ENCODE measurements around the gene FHOD3.
"Not testable (repeated sequence)": the region's sequence is repeated elsewhere in the genome, so short reads cannot be mapped to it uniquely, and the experiment has no call there.

DNA sequence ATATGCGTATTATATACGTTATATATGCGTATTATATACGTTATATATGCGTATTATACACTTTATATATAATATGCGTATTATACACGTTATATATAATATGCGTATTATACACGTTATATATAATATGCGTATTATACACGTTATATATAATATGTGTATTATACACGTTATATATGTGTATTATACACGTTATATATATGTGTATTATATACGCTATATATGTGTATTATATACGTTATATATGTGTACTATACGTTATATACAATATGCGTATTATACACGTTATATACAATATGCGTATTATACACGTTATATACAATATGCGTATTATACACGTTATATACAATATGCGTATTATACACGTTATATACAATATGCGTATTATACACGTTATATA, 465.5 kb downstream of the FHOD3 start:
- TF ChIP-seq, protein P1, sequence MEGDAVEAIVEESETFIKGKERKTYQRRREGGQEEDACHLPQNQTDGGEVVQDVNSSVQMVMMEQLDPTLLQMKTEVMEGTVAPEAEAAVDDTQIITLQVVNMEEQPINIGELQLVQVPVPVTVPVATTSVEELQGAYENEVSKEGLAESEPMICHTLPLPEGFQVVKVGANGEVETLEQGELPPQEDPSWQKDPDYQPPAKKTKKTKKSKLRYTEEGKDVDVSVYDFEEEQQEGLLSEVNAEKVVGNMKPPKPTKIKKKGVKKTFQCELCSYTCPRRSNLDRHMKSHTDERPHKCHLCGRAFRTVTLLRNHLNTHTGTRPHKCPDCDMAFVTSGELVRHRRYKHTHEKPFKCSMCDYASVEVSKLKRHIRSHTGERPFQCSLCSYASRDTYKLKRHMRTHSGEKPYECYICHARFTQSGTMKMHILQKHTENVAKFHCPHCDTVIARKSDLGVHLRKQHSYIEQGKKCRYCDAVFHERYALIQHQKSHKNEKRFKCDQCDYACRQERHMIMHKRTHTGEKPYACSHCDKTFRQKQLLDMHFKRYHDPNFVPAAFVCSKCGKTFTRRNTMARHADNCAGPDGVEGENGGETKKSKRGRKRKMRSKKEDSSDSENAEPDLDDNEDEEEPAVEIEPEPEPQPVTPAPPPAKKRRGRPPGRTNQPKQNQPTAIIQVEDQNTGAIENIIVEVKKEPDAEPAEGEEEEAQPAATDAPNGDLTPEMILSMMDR (IDR thresholded peaks at IDR 0.05; ENCODE audit: insufficient read depth, low read depth, low read length) = not testable (repeated sequence)
- TF ChIP-seq EZH2 (IDR thresholded peaks at IDR 0.05; ENCODE audit: insufficient read depth, low read length) = not testable (repeated sequence)
